Hepatocyte (in vitro differentiated cells): Measurements from ENCODE around the gene TAF1A.

Experiments used
- EZH2 ChIP-seq: fragments of 200-600 bp; sonication (generic); IDR thresholded peaks from 2 replicates; pipeline ENCODE4 v1.6.1; 2016; ENCODE audit warnings: antibody characterized with exemption, mild to moderate bottlenecking, borderline replicate concordance
- EZH2phosphoT487 ChIP-seq: fragments of 200-600 bp; sonication (generic); IDR thresholded peaks from one replicate; pipeline ENCODE4 v1.6.1; 2018; ENCODE audit warnings: antibody characterized with exemption, mild to moderate bottlenecking, low read depth, moderate library complexity; ENCODE audit not compliant: unreplicated experiment, severe bottlenecking
- TF ChIP-seq, protein P1 (sequence below): fragments of 200-600 bp; sonication (generic); IDR thresholded peaks from 2 replicates; pipeline ENCODE4 v1.5.1; 2016; ENCODE audit warnings: antibody characterized with exemption, mild to moderate bottlenecking; ENCODE audit not compliant: poor library complexity

DNA sequence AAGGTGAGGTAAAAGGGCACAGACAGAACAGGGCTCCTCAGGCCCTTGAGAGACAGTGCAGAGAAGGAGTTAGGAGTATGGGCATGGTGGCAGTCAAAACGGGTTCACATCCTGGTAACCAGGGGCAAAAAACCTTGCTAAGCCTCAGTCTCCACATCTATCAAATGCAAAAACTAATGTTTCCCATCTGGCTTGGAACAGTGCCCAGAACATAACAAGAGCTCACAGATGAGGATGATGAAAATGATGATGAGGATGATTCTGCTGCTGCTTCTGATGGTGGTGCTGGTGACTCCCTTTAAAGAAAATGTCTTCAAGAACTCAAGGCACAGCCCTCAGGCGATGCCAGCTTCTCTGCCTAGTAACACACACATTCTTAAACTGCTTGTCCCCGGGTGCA lies 65.9 kb downstream of the TAF1A start:
- TF ChIP-seq, protein P1, sequence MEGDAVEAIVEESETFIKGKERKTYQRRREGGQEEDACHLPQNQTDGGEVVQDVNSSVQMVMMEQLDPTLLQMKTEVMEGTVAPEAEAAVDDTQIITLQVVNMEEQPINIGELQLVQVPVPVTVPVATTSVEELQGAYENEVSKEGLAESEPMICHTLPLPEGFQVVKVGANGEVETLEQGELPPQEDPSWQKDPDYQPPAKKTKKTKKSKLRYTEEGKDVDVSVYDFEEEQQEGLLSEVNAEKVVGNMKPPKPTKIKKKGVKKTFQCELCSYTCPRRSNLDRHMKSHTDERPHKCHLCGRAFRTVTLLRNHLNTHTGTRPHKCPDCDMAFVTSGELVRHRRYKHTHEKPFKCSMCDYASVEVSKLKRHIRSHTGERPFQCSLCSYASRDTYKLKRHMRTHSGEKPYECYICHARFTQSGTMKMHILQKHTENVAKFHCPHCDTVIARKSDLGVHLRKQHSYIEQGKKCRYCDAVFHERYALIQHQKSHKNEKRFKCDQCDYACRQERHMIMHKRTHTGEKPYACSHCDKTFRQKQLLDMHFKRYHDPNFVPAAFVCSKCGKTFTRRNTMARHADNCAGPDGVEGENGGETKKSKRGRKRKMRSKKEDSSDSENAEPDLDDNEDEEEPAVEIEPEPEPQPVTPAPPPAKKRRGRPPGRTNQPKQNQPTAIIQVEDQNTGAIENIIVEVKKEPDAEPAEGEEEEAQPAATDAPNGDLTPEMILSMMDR = no peak
- TF ChIP-seq EZH2phosphoT487 (no peak), EZH2 (no peak)
